HEK293 (cell line): ENCODE measurements around the gene BICD1.

Source experiments
- CTCF ChIA-PET: fragments of 350-600 bp; formaldehyde crosslinking; extraction: SDS; loops from one replicate; lab custom pipeline; 2021; ENCODE audit warnings: antibody characterized with exemption; lab: Yijun Ruan, JAX
- POLR2A ChIA-PET: fragments of 300-600 bp; formaldehyde crosslinking; extraction: SDS; loops from one replicate; lab custom pipeline; 2020; ENCODE audit warnings: antibody characterized with exemption, inconsistent platforms; lab: Yijun Ruan, JAX
- H3K27ac ChIP-seq: fragments of 200-500 bp; sonication (Bioruptor generic); 2 replicates; pipeline ENCODE4 v1.5.1; 2014; ENCODE audit warnings: low read depth, low read length, control low read depth, inconsistent platforms; ENCODE audit errors: extremely low read depth
- H3K36me3 ChIP-seq, 2 experiments: fragments of 200-500 bp in 1 of 2; sonication (Bioruptor generic) in 1 of 2; 1 replicate in 1 of 2; 2 replicates in 1 of 2; pipeline ENCODE4 v1.5.1; 2014 to 2017; ENCODE audit warnings: inconsistent platforms in 2 of 2, low read length in 2 of 2; ENCODE audit not compliant: control insufficient read depth in 2 of 2, insufficient read depth in 1 of 2
- H3K4me1 ChIP-seq: fragments of 200-500 bp; sonication (Bioruptor generic); 2 replicates; pipeline ENCODE4 v1.5.1; 2014; ENCODE audit warnings: mild to moderate bottlenecking, low read length, inconsistent platforms; ENCODE audit not compliant: control insufficient read depth, insufficient read depth
- H3K4me3 ChIP-seq: 2 replicates; pipeline ENCODE4 v1.5.1; 2011; ENCODE audit warnings: low read depth, mild to moderate bottlenecking, control low read depth, low read length, moderate library complexity
- H3K9me3 ChIP-seq: fragments of 200-500 bp; sonication (Bioruptor generic); 2 replicates; pipeline ENCODE4 v1.5.1; 2014; ENCODE audit warnings: low read depth, low read length, inconsistent platforms; ENCODE audit not compliant: control insufficient read depth, insufficient read depth
- GLI4 ChIP-seq: fragments of 450-650 bp; formaldehyde crosslinking; IDR thresholded peaks from 2 replicates; pipeline ENCODE4 v1.5.1; 2016; ENCODE audit warnings: missing biosample characterization, missing genetic modification characterization
- KLF9 ChIP-seq: fragments of 450-650 bp; formaldehyde crosslinking; IDR thresholded peaks from 2 replicates; pipeline ENCODE4 v1.5.1; 2016; ENCODE audit warnings: missing biosample characterization, missing genetic modification characterization, low read depth
- MEIS1 ChIP-seq: sonication (generic); formaldehyde crosslinking; IDR thresholded peaks from 2 replicates; pipeline ENCODE4 v1.8.1; 2022; ENCODE audit warnings: missing genetic modification reagents, mild to moderate bottlenecking, borderline replicate concordance
- RBAK ChIP-seq: fragments of 450-650 bp; formaldehyde crosslinking; IDR thresholded peaks from 2 replicates; pipeline ENCODE4 v1.5.1; 2016; ENCODE audit warnings: missing biosample characterization, missing genetic modification characterization
- SP3 ChIP-seq: fragments of 450-650 bp; formaldehyde crosslinking; IDR thresholded peaks from 2 replicates; pipeline ENCODE4 v1.5.1; 2016; ENCODE audit warnings: missing biosample characterization, missing genetic modification characterization
- WT1 ChIP-seq: fragments of 450-650 bp; formaldehyde crosslinking; IDR thresholded peaks from 2 replicates; pipeline ENCODE4 v1.5.1; 2016; ENCODE audit warnings: missing biosample characterization, missing genetic modification characterization
- YY1 ChIP-seq: fragments of 450-650 bp; formaldehyde crosslinking; IDR thresholded peaks from 2 replicates; pipeline ENCODE4 v1.5.1; 2018; ENCODE audit warnings: missing biosample characterization, missing genetic modification characterization
- ZNF112 ChIP-seq: fragments of 450-650 bp; formaldehyde crosslinking; IDR thresholded peaks from 2 replicates; pipeline ENCODE4 v1.5.0; 2017; ENCODE audit warnings: missing biosample characterization, missing genetic modification characterization
- ZNF311 ChIP-seq: fragments of 450-650 bp; formaldehyde crosslinking; IDR thresholded peaks from 2 replicates; pipeline ENCODE4 v1.5.1; 2017; ENCODE audit warnings: missing biosample characterization, missing genetic modification characterization, borderline replicate concordance
- ZNF350 ChIP-seq: fragments of 450-650 bp; formaldehyde crosslinking; IDR thresholded peaks from 2 replicates; pipeline ENCODE4 v1.5.0; 2017; ENCODE audit warnings: missing biosample characterization, mild to moderate bottlenecking, missing genetic modification characterization
- ZNF354C ChIP-seq: fragments of 450-650 bp; formaldehyde crosslinking; IDR thresholded peaks from 2 replicates; pipeline ENCODE4 v1.5.1; 2016; ENCODE audit warnings: missing biosample characterization, missing genetic modification characterization, low read depth, borderline replicate concordance
- ZNF426 ChIP-seq: fragments of 450-650 bp; formaldehyde crosslinking; IDR thresholded peaks from 2 replicates; pipeline ENCODE4 v1.5.1; 2017; ENCODE audit warnings: missing biosample characterization, missing genetic modification characterization, mild to moderate bottlenecking, inconsistent platforms, moderate library complexity
- ZNF529 ChIP-seq: fragments of 450-650 bp; formaldehyde crosslinking; IDR thresholded peaks from 2 replicates; pipeline ENCODE4 v1.5.1; 2017; ENCODE audit warnings: missing genetic modification characterization, missing biosample characterization; ENCODE audit not compliant: insufficient replicate concordance
- ZNF670 ChIP-seq: fragments of 450-650 bp; formaldehyde crosslinking; IDR thresholded peaks from 2 replicates; pipeline ENCODE4 v1.5.1; 2016; ENCODE audit warnings: missing biosample characterization, missing genetic modification characterization, low read depth
- ZSCAN30 ChIP-seq: fragments of 450-650 bp; IDR thresholded peaks from 2 replicates; pipeline ENCODE4 v1.5.1; 2018; ENCODE audit warnings: missing biosample characterization, mild to moderate bottlenecking, missing genetic modification characterization, moderate library complexity
- TF ChIP-seq, protein P1 (sequence below): fragments of 450-650 bp; formaldehyde crosslinking; IDR thresholded peaks from 2 replicates; pipeline ENCODE4 v1.5.1; 2017; ENCODE audit warnings: missing biosample characterization, missing genetic modification characterization
- TF ChIP-seq, protein P2 (sequence below): fragments of 450-650 bp; formaldehyde crosslinking; IDR thresholded peaks from 2 replicates; pipeline ENCODE4 v1.5.1; 2016; ENCODE audit warnings: missing biosample characterization, missing genetic modification characterization
- TF ChIP-seq, protein P3 (sequence below): fragments of 450-650 bp; formaldehyde crosslinking; IDR thresholded peaks from 2 replicates; pipeline ENCODE4 v1.5.1; 2017; ENCODE audit warnings: missing biosample characterization, missing genetic modification characterization
- TF ChIP-seq, protein P4 (sequence below): fragments of 450-650 bp; formaldehyde crosslinking; IDR thresholded peaks from 2 replicates; pipeline ENCODE4 v1.5.1; 2016; ENCODE audit warnings: missing biosample characterization, missing genetic modification characterization
- TF ChIP-seq, protein P5 (sequence below): fragments of 450-650 bp; formaldehyde crosslinking; IDR thresholded peaks from 2 replicates; pipeline ENCODE4 v1.5.1; 2016; ENCODE audit warnings: missing biosample characterization, missing genetic modification characterization

The BICD1 gene

DNA sequence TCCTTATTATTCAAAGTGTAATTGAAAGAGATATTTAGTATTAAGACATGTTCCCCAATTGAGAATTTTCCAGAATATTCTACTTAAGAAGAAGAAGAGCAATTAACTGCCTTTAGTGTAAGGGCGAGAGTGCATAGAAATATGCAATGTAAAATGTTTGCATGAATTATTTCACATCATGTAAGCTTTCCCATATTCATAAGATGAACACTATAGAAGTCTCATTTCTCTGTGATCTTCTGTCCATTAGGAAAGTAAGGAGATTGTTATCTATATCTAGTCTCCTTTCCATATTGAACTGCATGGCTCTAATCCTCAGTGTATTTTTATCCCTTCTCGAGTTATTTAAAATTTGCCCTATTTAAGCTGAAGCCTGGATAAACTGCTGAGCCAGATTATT is 275.6 kb downstream of the BICD1 start:
- Histone ChIP-seq H3K27ac (no peak overlapping the region), H3K4me1 (peaks cover 28% of the 10 kb centered on the region; the same call in 1 of the 2 replicates), H3K9me3 (no peaks in the 10 kb centered on the region), H3K36me3 (no peaks in the 10 kb centered on the region), H3K4me3 (no peak overlapping the region)
- CTCF ChIA-PET = no interaction called here
- TF ChIP-seq MEIS1 (CRISPR knock-in tag) (no peak), ZSCAN30 (tag by site-specific recombination) (no peak), ZNF426 (tag by site-specific recombination) (no peak), WT1 (tag by site-specific recombination) (no peak), SP3 (tag by site-specific recombination) (no peak), ZNF112 (no peak), ZNF311 (tag by site-specific recombination) (no peak), ZNF670 (tag by site-specific recombination) (no peak)
- TF ChIP-seq, protein P1, sequence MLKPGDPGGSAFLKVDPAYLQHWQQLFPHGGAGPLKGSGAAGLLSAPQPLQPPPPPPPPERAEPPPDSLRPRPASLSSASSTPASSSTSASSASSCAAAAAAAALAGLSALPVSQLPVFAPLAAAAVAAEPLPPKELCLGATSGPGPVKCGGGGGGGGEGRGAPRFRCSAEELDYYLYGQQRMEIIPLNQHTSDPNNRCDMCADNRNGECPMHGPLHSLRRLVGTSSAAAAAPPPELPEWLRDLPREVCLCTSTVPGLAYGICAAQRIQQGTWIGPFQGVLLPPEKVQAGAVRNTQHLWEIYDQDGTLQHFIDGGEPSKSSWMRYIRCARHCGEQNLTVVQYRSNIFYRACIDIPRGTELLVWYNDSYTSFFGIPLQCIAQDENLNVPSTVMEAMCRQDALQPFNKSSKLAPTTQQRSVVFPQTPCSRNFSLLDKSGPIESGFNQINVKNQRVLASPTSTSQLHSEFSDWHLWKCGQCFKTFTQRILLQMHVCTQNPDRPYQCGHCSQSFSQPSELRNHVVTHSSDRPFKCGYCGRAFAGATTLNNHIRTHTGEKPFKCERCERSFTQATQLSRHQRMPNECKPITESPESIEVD (tag by site-specific recombination) = no peak
- TF ChIP-seq, protein P2, sequence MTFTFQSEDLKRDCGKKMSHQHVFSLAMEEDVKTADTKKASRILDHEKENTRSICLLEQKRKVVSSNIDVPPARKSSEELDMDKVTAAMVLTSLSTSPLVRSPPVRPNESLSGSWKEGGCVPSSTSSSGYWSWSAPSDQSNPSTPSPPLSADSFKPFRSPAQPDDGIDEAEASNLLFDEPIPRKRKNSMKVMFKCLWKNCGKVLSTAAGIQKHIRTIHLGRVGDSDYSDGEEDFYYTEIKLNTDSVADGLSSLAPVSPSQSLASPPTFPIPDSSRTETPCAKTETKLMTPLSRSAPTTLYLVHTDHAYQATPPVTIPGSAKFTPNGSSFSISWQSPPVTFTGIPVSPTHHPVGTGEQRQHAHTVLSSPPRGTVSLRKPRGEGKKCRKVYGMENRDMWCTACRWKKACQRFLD (tag by site-specific recombination) = no peak
- TF ChIP-seq, protein P3, sequence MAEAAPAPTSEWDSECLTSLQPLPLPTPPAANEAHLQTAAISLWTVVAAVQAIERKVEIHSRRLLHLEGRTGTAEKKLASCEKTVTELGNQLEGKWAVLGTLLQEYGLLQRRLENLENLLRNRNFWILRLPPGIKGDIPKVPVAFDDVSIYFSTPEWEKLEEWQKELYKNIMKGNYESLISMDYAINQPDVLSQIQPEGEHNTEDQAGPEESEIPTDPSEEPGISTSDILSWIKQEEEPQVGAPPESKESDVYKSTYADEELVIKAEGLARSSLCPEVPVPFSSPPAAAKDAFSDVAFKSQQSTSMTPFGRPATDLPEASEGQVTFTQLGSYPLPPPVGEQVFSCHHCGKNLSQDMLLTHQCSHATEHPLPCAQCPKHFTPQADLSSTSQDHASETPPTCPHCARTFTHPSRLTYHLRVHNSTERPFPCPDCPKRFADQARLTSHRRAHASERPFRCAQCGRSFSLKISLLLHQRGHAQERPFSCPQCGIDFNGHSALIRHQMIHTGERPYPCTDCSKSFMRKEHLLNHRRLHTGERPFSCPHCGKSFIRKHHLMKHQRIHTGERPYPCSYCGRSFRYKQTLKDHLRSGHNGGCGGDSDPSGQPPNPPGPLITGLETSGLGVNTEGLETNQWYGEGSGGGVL (tag by site-specific recombination) = no peak
- TF ChIP-seq, protein P4, sequence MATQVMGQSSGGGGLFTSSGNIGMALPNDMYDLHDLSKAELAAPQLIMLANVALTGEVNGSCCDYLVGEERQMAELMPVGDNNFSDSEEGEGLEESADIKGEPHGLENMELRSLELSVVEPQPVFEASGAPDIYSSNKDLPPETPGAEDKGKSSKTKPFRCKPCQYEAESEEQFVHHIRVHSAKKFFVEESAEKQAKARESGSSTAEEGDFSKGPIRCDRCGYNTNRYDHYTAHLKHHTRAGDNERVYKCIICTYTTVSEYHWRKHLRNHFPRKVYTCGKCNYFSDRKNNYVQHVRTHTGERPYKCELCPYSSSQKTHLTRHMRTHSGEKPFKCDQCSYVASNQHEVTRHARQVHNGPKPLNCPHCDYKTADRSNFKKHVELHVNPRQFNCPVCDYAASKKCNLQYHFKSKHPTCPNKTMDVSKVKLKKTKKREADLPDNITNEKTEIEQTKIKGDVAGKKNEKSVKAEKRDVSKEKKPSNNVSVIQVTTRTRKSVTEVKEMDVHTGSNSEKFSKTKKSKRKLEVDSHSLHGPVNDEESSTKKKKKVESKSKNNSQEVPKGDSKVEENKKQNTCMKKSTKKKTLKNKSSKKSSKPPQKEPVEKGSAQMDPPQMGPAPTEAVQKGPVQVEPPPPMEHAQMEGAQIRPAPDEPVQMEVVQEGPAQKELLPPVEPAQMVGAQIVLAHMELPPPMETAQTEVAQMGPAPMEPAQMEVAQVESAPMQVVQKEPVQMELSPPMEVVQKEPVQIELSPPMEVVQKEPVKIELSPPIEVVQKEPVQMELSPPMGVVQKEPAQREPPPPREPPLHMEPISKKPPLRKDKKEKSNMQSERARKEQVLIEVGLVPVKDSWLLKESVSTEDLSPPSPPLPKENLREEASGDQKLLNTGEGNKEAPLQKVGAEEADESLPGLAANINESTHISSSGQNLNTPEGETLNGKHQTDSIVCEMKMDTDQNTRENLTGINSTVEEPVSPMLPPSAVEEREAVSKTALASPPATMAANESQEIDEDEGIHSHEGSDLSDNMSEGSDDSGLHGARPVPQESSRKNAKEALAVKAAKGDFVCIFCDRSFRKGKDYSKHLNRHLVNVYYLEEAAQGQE (tag by site-specific recombination) = no peak
- POLR2A ChIA-PET = no interaction called here

DNA sequence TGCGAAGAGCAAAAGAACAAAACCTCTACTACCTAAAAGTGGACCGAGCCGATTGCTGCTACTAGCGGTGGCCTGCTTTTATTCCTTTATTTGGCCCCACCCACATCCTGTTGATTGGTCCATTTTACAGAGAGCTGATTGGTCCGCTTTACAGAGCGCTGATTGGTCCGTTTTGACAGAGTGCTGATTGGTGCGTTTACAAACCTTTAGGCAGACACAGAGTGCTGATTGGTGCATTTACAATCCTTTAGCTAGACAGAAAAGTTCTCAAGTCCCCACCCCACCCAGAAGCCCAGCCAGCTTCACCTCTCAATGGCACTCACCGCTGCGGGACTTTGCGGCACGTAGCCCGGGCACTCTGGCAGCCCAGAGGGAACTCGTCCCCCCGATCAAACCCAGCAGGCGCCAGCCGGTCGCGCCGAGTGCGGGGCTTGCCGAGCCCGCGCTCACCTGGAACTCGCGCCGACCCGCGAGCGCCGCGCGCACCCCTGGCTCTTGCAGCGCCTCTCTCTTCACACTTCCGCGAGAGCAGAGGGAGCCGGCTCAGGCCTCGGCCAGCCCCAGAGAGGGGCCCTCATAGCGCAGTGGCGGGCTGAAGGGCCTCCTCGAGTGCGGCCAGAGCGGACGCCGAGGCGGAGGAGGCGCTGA is 284.0 kb downstream of the BICD1 start:
- TF ChIP-seq GLI4 (no peak), ZNF354C (tag by site-specific recombination) (no peak), RBAK (tag by site-specific recombination) (no peak), KLF9 (tag by site-specific recombination) (no peak), ZNF350 (tag by site-specific recombination) (no peak), YY1 (no peak), ZNF529 (tag by site-specific recombination) (no peak)
- TF ChIP-seq, protein P5, sequence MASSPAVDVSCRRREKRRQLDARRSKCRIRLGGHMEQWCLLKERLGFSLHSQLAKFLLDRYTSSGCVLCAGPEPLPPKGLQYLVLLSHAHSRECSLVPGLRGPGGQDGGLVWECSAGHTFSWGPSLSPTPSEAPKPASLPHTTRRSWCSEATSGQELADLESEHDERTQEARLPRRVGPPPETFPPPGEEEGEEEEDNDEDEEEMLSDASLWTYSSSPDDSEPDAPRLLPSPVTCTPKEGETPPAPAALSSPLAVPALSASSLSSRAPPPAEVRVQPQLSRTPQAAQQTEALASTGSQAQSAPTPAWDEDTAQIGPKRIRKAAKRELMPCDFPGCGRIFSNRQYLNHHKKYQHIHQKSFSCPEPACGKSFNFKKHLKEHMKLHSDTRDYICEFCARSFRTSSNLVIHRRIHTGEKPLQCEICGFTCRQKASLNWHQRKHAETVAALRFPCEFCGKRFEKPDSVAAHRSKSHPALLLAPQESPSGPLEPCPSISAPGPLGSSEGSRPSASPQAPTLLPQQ (tag by site-specific recombination) = no peak
- ChIA-PET CTCF (interaction anchor here (0.6 kb wide), 1 partner anchor 11 kb away, joined by 8 read pairs; no protein-coding TSS in a partner anchor), POLR2A (no interaction called here)
- Histone ChIP-seq H3K36me3 (no peaks in the 10 kb centered on the region), H3K4me1 (no peaks in the 10 kb centered on the region), H3K27ac (no peak overlapping the region), H3K4me3 (no peak overlapping the region), H3K9me3 (no peaks in the 10 kb centered on the region)
